C4-2B (cell line): ENCODE results near the gene DENND2A.

Source experiments
- CTCF ChIP-seq: fragments of 450-650 bp; conservative IDR thresholded peaks from 2 replicates; pipeline ENCODE4 v1.5.1; 2017; ENCODE audit warnings: mild to moderate bottlenecking
- ZFX ChIP-seq: fragments of 450-650 bp; IDR thresholded peaks from 2 replicates; pipeline ENCODE4 v1.6.1; 2017

- TF ChIP-seq CTCF (no peak), ZFX (no peak)
These were observed 24.3 kb downstream of the DENND2A start for GRCh38 chr7:140616328-140616727.
